NCI-H524 (cell line): Measurements from ENCODE around the gene VPS8.
A peak's percentile ranks its signal among the peaks of the same experiment; 100 is the strongest.

Experiments used
- DNase-seq, 2 experiments: peaks; one replicate each; lab custom pipeline; 2025; lab: John Stamatoyannopoulos, UW

Gene VPS8

DNA sequence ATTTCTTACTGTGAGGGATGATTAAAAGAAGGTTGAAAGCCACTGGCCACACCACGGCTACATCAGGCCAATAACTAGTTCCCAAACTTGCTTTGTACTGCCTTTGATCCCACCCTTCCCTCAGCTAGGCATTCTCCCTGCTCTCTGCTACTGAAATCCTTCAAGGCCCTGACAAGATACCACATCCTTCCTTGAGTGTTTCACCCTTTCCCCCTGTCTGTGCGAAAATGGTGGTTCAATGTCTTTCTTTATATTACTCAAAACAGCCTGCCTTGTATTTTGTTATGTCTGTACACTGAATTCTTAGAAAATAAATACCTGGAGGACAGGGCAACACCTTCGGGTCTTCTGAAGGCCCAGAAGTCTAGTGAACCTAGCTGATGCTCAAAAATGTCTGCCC is 932 bp upstream of the VPS8 start:
- no peak for DNase-seq

DNA sequence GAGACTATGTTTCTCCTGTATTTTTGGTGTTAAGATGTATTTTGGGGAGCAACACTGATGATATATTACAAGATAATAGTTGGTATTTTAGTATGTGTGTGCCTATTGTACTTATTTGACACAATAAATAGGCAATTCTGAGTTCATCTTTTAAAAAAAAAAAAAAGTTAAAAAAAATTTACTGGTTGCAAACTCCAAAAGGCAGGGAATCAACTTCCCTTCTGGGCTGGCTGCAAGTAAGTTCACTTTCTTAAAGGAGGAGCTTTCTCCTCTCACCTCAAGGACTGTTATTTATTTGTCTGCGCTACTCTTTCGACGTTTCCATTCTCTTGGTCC is 335 bp upstream of the VPS8 start:
- DNase-seq = no peak

DNA sequence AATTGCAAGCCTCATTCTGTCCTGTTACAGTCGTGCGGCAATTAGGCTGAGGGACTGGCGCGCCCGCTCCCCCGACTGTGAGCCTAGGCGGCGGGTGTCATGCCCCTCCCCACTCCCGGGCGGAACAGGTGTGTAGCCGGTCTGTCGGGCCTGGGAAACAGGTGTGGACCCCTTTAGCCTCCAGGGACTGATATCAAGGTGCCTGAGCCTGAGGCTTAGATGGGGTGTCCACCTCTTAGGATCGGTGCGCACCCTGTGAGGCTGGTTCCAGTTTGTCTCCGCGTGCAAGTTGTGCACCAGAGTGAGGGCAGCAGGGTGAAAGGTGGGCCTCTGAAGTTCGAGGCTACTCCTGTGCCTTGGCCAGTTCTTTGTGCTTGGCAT is 686 bp downstream of the VPS8 start:
- DNase-seq = no peak

- no peak for DNase-seq
Measured at GRCh38 chr3:184813357-184813756, 1.4 kb downstream of the VPS8 start.

DNA sequence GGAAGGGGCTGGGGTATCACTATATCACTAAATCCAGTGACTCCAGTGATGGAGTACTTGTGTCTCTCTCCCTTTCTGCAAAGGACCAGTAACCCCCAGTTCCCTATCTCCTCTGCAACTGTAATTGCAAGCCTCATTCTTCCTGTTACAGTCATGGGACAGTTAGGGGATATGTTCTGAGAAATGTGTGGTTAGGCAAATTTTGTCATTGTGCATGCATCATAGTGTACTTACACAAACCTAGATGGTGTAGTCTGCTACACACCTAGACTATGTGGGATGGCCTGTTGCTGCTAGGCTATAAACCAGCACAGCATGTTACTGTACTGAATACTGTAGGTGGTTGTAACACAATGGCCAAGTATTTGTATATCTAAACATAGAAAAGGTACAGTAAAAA is 2.2 kb downstream of the VPS8 start:
- no peak for DNase-seq

- DNase-seq = no peak
Measured at GRCh38 chr3:184815046-184815930, 3.3 kb downstream of the VPS8 start.

GRCh38 chr3:184816614-184817013 is 4.6 kb downstream of the VPS8 start:
- DNase-seq = no peak

DNA sequence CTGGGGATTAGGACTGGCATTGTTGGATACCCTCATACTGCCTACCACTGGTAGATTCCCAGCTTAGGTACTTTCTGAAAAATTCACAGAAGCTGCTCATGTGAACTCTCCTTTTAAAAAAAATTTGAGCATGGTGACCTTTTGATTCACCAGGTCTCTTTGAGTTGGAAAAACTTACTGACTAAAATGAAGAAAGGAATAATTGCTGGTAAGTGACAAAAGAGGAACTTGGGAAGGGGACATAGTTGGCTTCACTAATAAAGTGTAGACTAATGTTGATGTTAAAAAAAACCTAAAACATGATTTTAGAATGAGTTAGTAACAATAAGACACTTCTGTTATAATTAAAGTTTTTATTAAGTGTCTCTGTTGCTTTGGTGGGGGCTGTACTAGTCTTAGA is 8.6 kb downstream of the VPS8 start:
- no peak for DNase-seq

GRCh38 chr3:184821034-184821433 is 9.1 kb downstream of the VPS8 start:
- DNase-seq = no peak

GRCh38 chr3:184822081-184822480 is 10.1 kb downstream of the VPS8 start:
- DNase-seq = no peak

DNA sequence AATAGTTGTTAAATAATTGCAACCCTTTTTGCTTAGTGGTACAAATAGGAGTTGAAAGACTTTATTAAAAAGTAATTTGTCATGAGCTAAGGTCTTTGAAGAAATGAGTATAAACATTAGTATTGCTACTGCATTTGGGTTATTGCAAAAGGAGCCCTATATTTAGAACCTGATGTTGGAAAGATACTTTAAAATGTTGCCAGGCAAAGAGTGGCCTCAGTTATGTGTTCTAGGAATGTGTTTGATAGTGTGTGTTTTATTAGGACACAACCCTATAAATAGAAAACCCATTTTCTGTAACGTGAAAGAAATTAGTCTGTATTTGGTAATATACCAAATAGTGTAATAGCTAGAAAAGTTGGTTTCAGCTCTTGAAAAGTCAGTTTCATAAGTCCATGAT is 10.7 kb downstream of the VPS8 start:
- DNase-seq = no peak

GRCh38 chr3:184823990-184824389 is 12.0 kb downstream of the VPS8 start:
- DNase-seq = no peak

DNA sequence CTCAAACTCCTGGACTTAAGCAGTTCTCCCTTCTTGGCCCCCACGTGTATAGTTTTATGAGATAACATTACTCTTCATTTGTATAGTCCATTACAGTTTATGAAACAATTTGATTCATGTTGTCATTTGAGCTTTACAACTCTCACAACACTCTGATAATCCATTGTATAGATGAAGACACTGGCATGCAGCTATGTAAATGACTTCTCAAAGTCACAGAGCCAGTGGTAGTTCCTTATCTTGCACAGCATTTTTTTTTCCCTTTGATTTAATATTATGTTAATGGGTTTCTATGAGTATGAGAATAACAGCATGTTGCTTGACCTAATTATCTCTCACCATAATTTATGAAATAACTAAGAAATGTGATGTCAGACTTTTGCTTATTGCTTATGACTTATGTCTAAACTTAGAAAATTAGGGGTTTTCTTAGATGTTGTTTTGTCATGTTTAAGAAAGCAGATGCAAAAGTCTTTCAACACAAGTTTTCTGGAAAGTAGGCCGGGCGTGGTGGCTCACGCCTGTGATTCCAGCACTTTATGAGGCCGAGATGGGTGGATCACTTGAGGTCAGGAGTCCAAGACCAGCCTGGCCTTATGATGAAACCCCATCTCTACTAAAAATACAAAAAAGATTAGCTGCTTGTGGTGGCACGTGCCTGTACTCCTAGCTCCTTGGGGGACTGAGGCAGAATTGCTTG is 13.3 kb downstream of the VPS8 start:
- DNase-seq = no peak

DNA sequence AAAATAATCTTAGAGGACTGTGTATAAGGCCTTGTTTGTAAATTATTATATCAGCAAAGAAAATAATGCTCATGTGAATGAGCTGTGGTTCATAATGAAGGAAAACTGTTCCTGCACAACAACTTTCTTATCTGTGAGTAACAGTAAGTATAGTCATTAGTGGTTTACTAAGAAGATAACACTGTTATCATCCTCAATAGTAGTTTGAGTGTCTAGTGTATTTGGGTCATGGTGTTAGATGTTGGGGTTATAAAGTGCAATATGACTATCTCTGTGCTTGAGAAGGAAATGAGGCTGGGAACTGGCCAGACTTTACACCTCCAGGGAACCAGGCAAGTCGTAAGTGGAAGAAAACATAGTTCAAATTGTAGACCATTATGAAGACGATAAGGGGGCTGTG is 15.6 kb downstream of the VPS8 start:
- DNase-seq = no peak

DNA sequence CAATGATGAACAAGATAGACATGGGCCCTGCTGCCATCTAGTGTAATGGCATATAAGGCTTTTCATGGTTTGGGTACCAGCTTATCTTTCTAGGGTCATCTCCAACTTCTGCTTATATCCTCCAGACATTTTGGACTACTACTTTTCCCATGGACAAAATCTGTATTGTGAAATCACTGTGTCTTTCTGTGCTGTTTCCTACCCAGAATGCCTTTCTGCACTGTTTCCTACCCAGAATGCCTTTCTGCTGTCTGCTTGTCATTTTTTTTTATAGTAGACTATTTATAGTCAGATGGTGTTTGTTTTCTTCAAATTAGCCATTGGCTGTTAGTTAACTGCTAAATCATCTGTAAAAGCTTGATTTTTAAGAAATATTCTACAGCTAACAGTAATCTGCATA is 20.1 kb downstream of the VPS8 start:
- DNase-seq = no peak

DNA sequence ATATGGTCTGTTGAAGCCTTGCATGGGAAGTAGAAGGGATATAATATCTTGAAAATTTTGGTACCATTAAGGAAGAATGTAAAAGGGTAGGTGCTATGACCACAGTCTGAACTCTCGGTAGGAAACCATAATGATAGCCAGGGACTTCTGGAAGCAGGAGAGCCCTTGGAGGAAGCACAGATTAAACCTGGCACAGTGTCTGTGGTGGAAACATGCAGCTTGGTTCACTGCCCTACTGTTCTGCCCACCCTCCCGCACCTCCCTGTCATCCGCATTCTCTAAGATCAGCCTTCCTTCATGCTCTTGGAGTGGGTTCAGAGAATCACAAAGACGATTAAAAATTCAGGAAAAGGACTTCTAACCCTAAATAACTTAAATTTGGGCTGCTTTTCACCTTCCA is 20.9 kb downstream of the VPS8 start:
- DNase-seq = no peak

DNA sequence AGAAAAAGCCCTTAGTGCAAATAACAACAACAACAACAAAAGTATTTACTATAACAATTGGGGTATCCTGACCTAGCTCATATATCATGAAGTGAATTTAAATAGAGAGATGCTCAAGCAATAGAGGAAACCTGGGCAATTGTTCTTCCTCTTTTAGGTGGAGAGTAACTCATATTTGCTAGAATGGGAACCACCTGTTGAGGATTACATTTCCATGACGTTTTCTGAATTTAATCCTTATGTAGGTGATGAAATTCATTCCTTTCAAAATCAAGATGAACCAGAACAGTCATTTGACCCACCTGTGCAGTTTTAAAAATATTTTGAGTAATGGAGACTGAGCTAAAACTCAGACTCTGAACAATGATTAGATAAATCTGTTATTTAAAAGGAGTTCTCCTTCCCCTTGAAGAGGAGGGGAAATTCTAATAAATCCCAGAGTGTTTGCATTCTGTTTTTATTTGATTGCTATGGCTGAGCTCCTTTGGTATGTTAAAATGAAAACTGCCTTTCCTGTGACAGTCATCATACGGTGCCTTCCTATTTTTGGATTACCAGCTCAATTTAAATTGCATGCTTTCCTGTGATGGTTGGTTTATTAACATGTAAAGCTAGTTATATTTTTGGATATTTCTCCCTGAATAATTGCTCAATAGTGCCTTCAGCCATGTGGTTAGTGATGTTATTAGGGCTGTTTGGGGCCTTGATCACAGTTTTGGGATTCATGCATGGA is 24.3 kb downstream of the VPS8 start:
- DNase-seq = no peak

- no peak for DNase-seq
Measured at GRCh38 chr3:184842433-184842832, 30.5 kb downstream of the VPS8 start.

DNA sequence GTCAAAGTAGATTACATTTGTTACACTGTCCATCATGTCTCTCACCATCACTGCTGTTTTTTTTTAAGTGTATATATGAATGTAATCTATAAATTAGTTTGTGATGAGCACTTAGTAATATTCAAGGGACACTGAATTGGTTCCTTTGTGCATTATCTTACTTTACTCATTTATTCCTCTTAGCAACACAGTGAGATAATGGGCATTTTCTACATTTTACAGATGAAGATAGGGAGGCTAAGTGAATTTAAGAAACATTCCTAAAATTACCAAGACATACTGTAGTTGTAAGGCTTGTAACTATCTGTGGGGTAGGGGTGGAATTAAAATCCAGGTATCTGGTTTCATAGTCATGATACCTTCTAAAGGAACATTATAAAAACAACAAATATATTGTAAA is 33.9 kb downstream of the VPS8 start:
- DNase-seq = no peak

DNA sequence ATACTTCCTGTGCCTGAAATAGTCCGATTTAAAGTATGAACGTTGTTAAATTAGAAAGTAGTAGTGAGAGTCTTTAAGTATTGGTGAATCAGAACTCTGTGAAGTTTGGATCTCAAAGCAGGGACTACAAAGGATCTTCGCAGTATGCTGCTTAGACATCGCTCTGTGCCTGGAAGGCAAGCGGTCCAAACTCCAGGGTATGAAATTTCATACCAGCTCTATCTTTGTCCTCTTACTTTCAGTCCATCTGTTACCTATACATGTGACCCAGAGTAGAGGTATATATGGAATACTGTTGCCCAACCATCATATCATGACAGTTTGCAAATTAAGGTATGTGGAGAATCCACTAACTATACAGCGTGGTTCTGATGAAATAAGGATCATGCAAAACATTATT is 34.5 kb downstream of the VPS8 start:
- peak in 1 of 2 experiments; percentile 71 for DNase-seq

GRCh38 chr3:184848934-184849333 is 37.0 kb downstream of the VPS8 start:
- DNase-seq = no peak

DNA sequence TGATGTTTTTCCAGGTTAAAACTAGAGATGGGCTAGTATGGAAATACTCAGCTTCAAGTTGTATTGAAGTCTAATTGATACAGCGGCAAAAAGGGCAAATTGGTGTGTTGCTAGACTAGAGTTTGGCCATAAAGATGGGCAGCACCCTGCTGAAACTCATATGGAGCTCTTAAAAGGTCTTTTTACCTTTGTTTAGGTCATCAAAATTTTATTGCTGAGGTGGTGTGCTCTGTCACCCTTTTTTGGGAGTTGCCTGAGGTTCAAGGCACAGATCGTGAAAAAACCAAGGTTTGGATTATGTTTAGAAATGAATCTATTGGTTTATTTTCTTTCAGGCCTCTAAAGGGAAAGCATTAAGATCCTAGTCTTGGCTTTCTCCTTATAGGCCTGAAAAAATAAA is 38.2 kb downstream of the VPS8 start:
- DNase-seq = no peak

DNA sequence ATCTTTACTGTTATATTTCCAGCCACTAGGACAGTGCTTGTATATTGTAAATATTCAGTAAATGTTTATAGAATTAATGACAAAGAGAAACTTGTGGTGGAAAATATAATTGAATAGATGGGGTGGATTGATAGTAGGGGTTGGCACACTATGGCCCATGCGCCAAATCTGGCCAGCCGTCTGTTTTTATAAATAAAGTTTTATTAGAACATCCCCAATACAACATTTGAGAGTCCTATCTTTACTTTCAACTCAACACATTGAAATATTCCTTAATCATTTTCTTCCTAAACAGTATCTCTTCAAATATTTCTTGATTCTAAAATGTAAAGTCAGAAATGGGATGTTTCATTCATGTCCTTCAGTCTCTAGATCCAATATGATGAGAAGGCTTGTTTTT is 45.1 kb downstream of the VPS8 start:
- no peak for DNase-seq
